Spleen (tissue), 11 donors: ENCODE results near the gene FIGNL1. TPM values are rescaled to one million over a fixed set of nuclear protein-coding genes. Genes with fewer than 3 reads are reported as not detected.

Source experiments
- DNase-seq: peaks from one replicate; pipeline ENCODE4 v3.0.0-alpha.2; 2020
- H3K27ac ChIP-seq, 8 donors: fragments of 200-600 bp; sonication (generic) in 7 of 8; 1 replicate in 4 of 8; 2 replicates in 4 of 8; pipeline versions ENCODE4 v1.5.0 to v1.8.0; 2016 to 2021; ENCODE audit warnings: inconsistent platforms in 4 of 8, mild to moderate bottlenecking in 4 of 8, moderate library complexity in 1 of 8
- H3K27me3 ChIP-seq, 7 donors: fragments of 200-600 bp; sonication (generic) in 6 of 7; replicated peaks in 1 of 7; 1 replicate in 4 of 7; 2 replicates in 3 of 7; pipeline versions ENCODE4 v1.5.0 to v1.8.0; 2016 to 2021; ENCODE audit warnings: inconsistent platforms in 3 of 7, mild to moderate bottlenecking in 1 of 7
- H3K36me3 ChIP-seq, 6 donors: fragments of 200-600 bp; sonication (generic) in 5 of 6; 1 replicate in 4 of 6; 2 replicates in 2 of 6; pipeline versions ENCODE4 v1.5.0 to v1.8.0; 2016 to 2021; ENCODE audit warnings: inconsistent platforms in 2 of 6
- H3K4me1 ChIP-seq, 6 donors: fragments of 200-600 bp; sonication (generic) in 5 of 6; 1 replicate in 3 of 6; 2 replicates in 3 of 6; pipeline versions ENCODE4 v1.5.0 to v1.8.0; 2016 to 2021; ENCODE audit warnings: inconsistent platforms in 3 of 6
- H3K4me3 ChIP-seq, 8 donors: fragments of 200-600 bp; sonication (generic) in 7 of 8; 1 replicate in 4 of 8; 2 replicates in 4 of 8; pipeline versions ENCODE4 v1.5.0 to v1.8.0; 2016 to 2021; ENCODE audit warnings: inconsistent platforms in 4 of 8, mild to moderate bottlenecking in 4 of 8, moderate library complexity in 2 of 8
- H3K9me3 ChIP-seq, 8 donors: fragments of 200-600 bp; sonication (generic) in 7 of 8; 1 replicate in 4 of 8; 2 replicates in 4 of 8; pipeline versions ENCODE4 v1.5.0 to v1.8.0; 2016 to 2021; ENCODE audit warnings: inconsistent platforms in 4 of 8
- CTCF ChIP-seq, 11 experiments: fragments of 200-600 bp in 7 of 11; fragments of 450-650 bp in 4 of 11; sonication (generic) in 4 of 11; IDR thresholded peaks in 8 of 11; conservative IDR thresholded peaks in 3 of 11; 1 replicate in 7 of 11; 2 replicates in 4 of 11; pipeline versions ENCODE4 v1.4.0 to v1.8.0; 2016 to 2021; ENCODE audit warnings: antibody characterized with exemption in 11 of 11, inconsistent platforms in 4 of 11, mild to moderate bottlenecking in 1 of 11
- POLR2A ChIP-seq, 3 donors: fragments of 450-650 bp; IDR thresholded peaks; one replicate each; pipeline ENCODE4 v1.5.1; 2017; ENCODE audit warnings: antibody characterized with exemption in 3 of 3, mild to moderate bottlenecking in 1 of 3
- POLR2AphosphoS5 ChIP-seq, 3 donors: sonication (generic); formaldehyde crosslinking; IDR thresholded peaks; one replicate each; pipeline ENCODE4 v1.5.1; 2017; ENCODE audit warnings: antibody characterized with exemption in 3 of 3
- WGBS, 5 donors: extraction: QIAGEN DNeasy Blood & Tissue Kit in 3 of 5; methylation state at CpG; one replicate each; pipeline versions ENCODE4 v1.1.5 to v1.1.7; 2013 to 2018; 5-methylcytosine and 5-hydroxymethylcytosine counted together
- intact Hi-C: fragments of 100-400 bp; cut with DNase I; formaldehyde crosslinking; loops from one replicate; pipeline ENCODE4 v1.15.0; 2023; ENCODE audit warnings: low total_unique reads
- polyA plus RNA-seq, 3 donors: library from polyadenylated mRNA; stranded (reverse); fragments of 200-250 nt; gene quantifications; one replicate each; pipeline ENCODE4 v1.2.1, GENCODE V29; 2013
- total RNA-seq, 7 donors: library from RNA; depleted of rRNA in 3 of 7; stranded (reverse); fragments of >200 nt in 3 of 7; fragmentation: NEBNext Ultra II Directional in 4 of 7; extraction: Animal tissue kit (Norgen Biotek cat#: 25700) in 4 of 7; gene quantifications; one replicate each; pipeline versions ENCODE4 v1.1.0 to v1.2.1, GENCODE V29; 2016 to 2021
- donor health status: healthy with polysubstance abuse.
- donor health status: DM: no; HTN: no; CAD: no; lungs with moderate emphysema.
- donor health status: DM: no; HTN: no; CAD: no.
- donor health status: Bipolar disorder and iron deficiency.
- donor health status: healthy.
- donor health status: DM: no; HTN: no; CAD: no.
- donor health status: DM: yes; HTN: yes; CAD: no.

Gene FIGNL1
- total and polyA plus RNA-seq, 10 donors: 5.0 to 22.5 (median 10.7) TPM

GRCh38 chr7:50454968-50455367 lies 4.8 kb upstream of the FIGNL1 start:
- DNase-seq: no peak
- Histone ChIP-seq H3K4me1 (peaks cover 0 to 14% (median 7%) of the 10 kb centered on the region in 6 donors), H3K27ac (no peak overlapping the region), H3K9me3 (no peaks in the 10 kb centered on the region), H3K27me3 (no peaks in the 10 kb centered on the region), H3K36me3 (no peaks in the 10 kb centered on the region), H3K4me3 (no peak overlapping the region)
- no peak for TF ChIP-seq POLR2AphosphoS5 (IDR thresholded peaks at IDR 0.05)
- no peak for TF ChIP-seq CTCF (IDR thresholded peaks at IDR 0.05 in 8 of 11, conservative IDR thresholded peaks at IDR 0.05 in 3 of 11)
- TF ChIP-seq POLR2A (IDR thresholded peaks at IDR 0.05): no peak
- 62 to 81% (median 66%) methylated on average over 5 of the region's 5 CpGs for WGBS, 5 donors
- intact Hi-C loops: no loop called here

GRCh38 chr7:50450590-50451032 lies 461 bp upstream of the FIGNL1 start:
- intact Hi-C loops: no loop called here
- Histone ChIP-seq H3K36me3 (peaks cover 0 to 25% (median 16%) of the 10 kb centered on the region in 6 donors), H3K4me3 (peak overlapping the region; percentile 60 to 91 (median 70)), H3K9me3 (no peaks in the 10 kb centered on the region), H3K27ac (peak overlapping the region; percentile 69 to 85 (median 80)), H3K27me3 (no peaks in the 10 kb centered on the region), H3K4me1 (peaks cover 10 to 32% (median 18%) of the 10 kb centered on the region in 6 donors)
- TF ChIP-seq POLR2A (IDR thresholded peaks at IDR 0.05) (no peak), CTCF (IDR thresholded peaks at IDR 0.05 in 8 of 11, conservative IDR thresholded peaks at IDR 0.05 in 3 of 11) (no peak), POLR2AphosphoS5 (IDR thresholded peaks at IDR 0.05) (no peak)
- WGBS, 5 donors: 15 to 22% (median 17%) methylated on average over 25 to 32 of the region's 32 CpGs
- DNase-seq: peak; percentile 89

GRCh38 chr7:50449501-50449880 lies 659 bp downstream of the FIGNL1 start:
- H3K9me3 ChIP-seq: no peaks in the 10 kb centered on the region
- intact Hi-C loops: no loop called here
- H3K36me3 ChIP-seq: peaks cover 0 to 36% (median 23%) of the 10 kb centered on the region in 6 donors
- DNase-seq: no peak
- WGBS, 5 donors: 13 to 22% (median 16%) methylated on average over 5 of the region's 5 CpGs
- H3K27ac ChIP-seq: peak overlapping the region in 6 of 8 donors; percentile 72 to 85 (median 84)
- H3K4me3 ChIP-seq: peak overlapping the region; percentile 60 to 91 (median 70)
- TF ChIP-seq CTCF (IDR thresholded peaks at IDR 0.05 in 8 of 11, conservative IDR thresholded peaks at IDR 0.05 in 3 of 11): no peak
- no peak for TF ChIP-seq POLR2A (IDR thresholded peaks at IDR 0.05)
- no peak for TF ChIP-seq POLR2AphosphoS5 (IDR thresholded peaks at IDR 0.05)
- H3K4me1 ChIP-seq: peaks cover 10 to 32% (median 18%) of the 10 kb centered on the region in 6 donors
- no peaks in the 10 kb centered on the region for H3K27me3 ChIP-seq

GRCh38 chr7:50448823-50449222 lies 1.3 kb downstream of the FIGNL1 start:
- TF ChIP-seq CTCF (IDR thresholded peaks at IDR 0.05 in 8 of 11, conservative IDR thresholded peaks at IDR 0.05 in 3 of 11): no peak
- TF ChIP-seq POLR2A (IDR thresholded peaks at IDR 0.05): no peak
- TF ChIP-seq POLR2AphosphoS5 (IDR thresholded peaks at IDR 0.05): no peak
- intact Hi-C loops: no loop called here
- Histone ChIP-seq H3K36me3 (peaks cover 0 to 43% (median 23%) of the 10 kb centered on the region in 6 donors), H3K4me1 (peaks cover 10 to 32% (median 18%) of the 10 kb centered on the region in 6 donors), H3K27me3 (no peaks in the 10 kb centered on the region), H3K27ac (no peak overlapping the region), H3K4me3 (peak overlapping the region in 1 of 8 donors; percentile 91), H3K9me3 (no peaks in the 10 kb centered on the region)
- DNase-seq: no peak
